GM21717 (cell line): ENCODE measurements around the gene ANKRD24.
"Not testable (repeated sequence)": the region's sequence is repeated elsewhere in the genome, so short reads cannot be mapped to it uniquely, and the experiment has no call there.

Experiments
- ATAC-seq: cut with Tn5 transposase; IDR thresholded peaks from one replicate; pipeline ENCODE4 v1.9.1; 2021; ENCODE audit warnings: mild to moderate bottlenecking, moderate library complexity; ENCODE audit not compliant: unreplicated experiment

ANKRD24 gene

DNA sequence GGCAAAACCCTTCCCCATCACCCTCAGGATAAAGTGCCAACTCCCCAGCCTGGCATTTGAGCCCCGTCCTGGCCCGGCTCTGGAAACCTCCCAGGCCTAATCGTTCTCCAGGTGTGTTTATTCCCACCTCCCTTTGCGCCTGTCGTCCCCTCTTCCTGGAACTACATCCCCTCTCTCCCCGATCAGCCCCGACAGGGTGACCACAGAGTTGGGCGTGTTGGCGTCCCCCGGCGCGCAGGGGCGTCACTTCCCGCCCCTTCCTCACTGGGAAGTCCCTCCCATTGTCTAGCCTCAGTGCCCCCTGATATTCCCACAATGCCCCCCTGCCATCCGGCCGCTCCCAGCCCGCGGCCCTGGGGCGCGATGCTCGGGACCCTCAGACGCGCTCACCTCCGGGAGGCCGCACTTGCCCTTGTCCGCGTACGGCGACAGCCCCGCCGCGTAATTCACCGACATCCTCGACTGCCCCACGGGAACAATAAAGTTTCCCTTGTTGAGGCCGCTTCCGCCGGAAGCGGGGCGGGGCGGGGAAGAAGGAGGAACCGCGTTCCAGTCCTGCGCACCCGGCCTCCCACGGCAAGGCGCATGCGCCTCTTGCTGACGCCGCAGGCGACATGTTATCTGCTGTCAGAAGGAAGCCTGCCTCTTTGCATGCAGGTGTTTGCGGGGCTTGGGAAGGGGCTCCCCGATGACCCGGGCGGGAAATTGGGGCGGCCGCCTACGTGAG, at the start of gene ANKRD24, which contains the start of gene SIRT6:
ANKRD24 (plus strand) TSS at position 606 of the 727 bp plus-strand sequence. CDS start 3,737 bp downstream, outside the sequence.
SIRT6 (minus strand) TSS at position 480 of the 727 bp plus-strand sequence; CDS start at position 456, 24 bp downstream.
- ATAC-seq = no peak

DNA sequence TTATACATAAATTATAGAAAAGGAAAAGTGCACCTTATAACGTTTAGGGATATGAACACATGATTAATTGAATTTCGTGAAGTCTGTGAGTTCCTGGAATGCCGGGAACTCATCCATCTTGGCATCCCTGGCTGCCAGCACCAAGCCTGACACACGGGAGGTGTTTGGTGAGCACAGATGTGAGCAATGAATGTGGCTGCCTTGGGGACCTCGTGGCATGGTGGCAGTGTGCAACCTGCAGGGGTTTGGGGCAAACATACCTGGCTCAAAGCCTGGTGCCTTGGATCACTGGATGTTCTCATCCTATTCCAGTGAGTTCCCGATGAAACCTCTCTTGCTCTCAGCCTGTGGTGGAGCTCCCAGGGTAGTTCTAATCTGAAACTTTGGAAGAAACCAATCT, 48.1 kb upstream of the ANKRD24 start:
- ATAC-seq = no peak

DNA sequence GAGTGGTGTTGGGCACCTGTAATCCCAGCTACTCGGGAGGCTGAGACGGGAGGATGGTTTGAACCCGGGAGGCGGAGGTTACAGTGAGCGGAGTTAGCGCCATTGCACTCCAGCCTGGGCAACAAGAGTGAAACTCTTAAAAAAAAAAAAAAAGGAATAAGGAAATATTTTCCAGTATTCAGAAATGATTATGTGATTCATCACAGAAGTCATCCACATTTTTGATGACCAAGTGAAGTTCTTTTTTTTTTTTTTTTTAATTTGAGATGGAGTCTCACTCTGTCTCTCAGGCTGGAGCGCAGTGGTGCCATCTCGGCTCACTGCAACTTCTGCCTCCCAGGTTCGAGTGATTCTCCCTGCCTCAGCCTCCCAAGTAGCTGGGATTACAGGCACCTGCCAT, 47.1 kb upstream of the ANKRD24 start:
- ATAC-seq = not testable (repeated sequence)

DNA sequence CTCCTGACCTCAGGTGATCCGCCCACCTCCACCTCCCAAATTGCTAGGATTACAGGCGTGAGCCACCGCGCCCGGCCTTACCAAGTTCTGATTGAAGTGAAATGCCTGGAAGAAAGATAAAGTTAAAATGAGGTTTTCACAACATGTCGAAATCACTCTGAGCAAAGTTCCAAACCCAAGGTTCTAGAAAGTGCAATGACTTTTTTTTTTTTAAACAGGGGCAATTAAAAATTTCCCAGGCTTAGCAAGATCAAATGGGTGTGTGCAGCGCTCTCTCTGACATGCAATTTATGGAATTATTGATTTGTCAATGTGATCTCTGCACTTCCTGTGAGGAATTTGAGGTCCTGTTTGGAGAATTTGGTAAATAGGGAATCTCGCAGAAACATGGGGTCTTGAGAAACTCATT, 45.8 kb upstream of the ANKRD24 start:
- no peak for ATAC-seq

DNA sequence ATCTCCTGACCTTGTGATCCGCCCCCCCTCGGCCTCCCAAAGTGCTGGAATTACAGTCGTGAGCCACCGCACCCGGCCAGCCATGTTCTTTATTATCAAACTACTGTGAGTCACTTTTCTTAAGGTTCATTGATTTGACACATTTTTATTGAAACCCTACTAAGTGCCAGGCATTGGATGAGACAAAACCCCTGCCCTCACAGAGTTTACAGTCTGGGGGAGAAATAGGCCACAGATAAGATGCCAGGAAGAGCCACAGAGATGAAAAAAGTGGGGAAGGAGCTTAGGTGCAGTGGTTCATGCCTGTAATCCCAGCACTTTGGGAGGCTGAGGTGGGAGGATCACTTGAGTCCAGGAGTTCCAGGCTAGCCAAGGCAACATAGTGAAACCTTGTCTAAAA, 44.0 kb upstream of the ANKRD24 start:
- ATAC-seq = no peak

DNA sequence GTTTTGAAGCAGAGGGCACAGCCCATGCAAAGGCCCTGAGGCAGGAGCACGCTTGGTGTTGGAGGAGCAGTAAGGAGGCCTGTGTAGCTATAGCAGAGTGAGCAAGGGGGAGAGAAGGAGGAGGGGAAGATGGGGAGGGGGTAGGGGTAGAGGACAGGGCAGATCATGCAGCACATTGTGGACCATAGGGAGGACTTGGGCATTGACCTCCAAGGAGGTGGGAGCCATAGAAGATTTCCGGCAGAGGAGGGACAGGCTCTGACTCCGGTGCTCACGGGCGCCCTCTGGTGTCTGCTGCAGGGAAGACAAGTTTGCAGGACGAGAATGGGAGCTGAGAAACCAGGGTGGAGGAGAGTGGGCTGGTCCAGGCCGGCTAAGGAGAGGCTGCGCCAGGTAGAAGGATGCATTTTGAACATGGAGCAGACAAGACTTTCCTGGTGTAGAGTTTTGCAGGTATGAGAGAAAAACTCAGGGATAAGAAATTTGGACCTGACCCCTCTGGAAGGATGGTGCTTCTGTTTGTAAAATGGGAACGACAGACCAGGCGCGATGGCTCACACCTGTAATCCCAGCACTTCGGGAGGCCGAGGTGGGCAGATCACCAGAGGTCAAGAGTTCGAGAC, 42.8 kb upstream of the ANKRD24 start:
- ATAC-seq = no peak

DNA sequence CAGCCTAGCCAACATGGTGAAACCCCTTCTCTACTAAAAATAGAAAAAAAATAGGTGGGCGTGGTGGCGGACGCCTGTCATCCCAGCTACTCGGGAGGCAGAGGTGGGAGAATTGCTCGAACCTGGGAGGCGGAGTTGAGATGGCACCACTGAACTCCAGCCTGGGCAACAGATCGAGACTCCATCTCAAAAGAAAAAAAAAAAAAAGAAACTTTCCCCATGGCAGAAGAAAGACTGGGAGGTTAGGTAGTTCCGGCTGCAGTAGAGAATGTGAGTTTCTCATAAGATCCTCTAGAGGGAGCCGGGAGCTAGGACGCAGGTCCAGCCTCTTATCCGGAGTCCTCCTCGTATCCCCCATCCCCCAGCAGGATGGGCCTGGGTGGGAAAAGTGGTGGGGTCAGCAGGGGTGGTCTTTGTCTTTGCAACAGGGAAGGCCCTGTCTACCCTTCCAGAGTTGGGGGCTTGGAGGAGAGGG, 42.2 kb upstream of the ANKRD24 start:
- no peak for ATAC-seq

DNA sequence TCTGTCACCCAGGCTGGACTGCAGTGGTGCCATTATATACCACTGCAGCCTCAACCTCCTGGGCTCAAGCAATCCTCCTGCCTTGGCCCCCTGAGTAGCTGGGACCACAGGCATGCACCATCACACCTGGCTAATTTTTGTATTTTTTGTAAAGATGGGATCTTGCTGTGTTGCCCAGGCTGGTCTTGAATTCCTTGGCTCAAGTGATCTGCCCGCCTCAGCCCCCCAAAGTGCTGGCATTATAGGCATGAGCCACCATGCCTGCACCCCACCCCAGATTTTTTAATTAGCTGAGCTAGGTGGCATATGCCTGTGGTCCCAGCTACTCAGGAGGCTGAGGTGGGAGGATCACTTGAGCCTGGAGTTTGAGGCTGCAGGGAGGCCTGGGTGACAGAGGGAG, 39.6 kb upstream of the ANKRD24 start:
- not testable (repeated sequence) for ATAC-seq

DNA sequence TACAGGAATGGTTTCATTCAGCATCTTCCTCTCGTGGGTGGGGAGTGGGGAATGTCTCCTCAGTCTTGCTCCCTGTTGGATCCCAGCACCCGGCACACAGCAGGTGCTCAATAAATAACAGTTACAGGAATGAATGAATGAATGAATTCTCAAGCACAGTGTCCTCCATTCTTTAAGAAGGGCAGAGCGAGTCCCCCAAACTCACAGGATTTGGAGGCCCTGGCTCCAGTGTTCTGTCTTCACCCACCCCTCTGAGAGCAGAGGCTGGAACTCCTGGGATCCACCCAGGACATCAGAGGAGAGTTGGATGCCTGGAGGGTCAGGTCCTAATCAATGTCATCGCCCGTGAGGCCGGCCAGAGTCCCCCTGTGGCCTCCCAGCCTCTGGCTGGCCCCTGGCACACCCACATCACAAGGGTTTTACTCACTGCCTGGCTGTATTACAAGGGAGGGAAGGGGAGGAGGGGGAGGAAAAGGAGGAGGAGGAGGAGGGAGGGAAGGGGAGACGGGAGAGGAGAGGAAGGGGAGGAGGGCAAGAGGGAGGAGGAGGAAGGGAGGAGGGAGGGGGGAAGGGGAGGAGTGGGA, 37.7 kb upstream of the ANKRD24 start:
- ATAC-seq = no peak

DNA sequence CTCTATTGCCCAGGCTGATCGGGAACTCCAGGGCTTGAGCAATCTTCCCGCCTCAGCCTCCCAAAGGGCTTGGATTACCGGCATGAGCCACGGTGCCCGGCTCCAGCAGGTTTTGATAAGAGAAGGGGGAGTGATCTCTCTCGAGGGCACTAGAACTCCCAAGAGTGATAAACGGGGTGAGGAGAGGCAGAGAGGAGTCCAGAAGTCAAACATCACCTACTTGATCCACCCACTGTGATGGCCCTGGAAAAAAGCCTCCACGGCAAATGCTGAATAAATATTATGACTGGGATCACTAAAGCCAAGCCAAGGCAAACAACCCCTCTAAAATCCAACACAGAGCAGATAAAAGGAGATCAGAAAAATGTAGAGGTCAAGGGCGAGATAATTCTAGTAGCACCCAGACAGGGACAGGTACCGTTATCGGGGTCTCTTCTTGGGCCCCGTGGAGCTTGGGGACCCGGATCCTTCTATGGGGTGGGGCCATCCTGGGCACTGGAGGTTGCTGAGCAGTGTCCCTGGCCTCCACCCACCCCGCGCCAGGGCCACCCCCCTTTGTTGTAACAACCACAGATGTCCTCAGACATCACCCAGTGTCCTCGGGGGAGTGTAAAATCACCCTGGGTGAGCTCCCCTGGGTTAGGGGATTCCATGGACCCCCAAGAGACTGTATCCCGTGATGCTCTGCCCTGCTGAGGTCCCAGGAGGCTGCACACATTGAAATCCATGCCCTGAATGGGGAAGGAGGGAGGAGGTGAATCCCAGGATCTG, 32.8 kb upstream of the ANKRD24 start:
- ATAC-seq = no peak

DNA sequence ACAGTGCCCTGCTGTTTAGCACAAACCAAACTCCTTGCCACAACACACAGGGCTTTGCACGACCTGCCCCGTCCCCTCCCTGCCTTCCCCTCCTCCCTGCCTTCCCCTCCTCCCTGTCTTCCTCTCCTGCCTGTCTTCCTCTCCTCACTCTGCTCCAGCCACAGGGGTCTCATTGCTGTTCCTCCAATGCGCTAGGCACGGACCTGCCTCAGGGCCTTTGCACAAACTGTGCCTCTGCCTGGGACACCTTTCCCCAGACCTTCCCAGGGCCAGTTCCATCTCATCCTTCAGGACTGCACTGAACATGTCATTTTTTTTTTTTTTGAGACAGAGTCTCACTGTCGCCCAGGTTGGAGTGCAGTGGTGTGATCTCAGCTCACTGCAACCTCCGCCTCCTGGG, 30.9 kb upstream of the ANKRD24 start:
- ATAC-seq = no peak

DNA sequence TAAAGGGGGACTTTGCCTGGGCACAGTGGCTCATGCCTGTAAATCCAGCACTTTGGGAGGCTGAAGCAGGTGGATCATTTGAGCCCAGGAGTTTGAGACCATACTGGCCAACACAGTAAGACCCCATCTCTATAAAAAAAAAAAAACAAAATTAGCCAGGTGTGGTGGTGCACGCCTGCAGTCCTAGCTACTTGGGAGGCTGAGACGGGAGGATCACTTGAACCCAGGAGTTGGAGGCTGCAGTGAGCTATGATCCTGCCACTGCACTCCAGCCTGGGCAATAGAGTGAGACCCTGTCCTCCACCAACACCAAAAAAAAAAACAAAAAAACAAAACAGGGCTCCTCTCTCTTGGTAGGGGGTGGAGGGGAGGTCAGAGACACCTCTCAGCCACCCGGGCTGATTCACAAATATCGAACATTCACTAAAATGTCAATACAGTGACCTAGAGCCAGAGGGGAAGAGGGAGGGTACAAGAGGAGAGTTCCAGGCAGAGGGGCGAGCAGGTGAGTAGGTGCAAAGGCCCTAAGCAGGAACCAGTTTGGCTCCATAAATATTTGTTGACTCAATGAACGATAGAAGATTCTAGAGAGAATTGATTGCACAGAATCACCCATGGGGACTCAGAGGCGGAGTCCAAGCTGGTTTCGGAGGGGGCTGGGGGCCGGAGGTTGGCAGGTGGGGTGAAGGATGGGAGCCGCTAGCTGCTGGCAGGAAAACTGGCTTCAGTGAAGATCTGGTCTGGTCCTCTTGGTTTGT, 30.1 kb upstream of the ANKRD24 start:
- ATAC-seq = no peak

DNA sequence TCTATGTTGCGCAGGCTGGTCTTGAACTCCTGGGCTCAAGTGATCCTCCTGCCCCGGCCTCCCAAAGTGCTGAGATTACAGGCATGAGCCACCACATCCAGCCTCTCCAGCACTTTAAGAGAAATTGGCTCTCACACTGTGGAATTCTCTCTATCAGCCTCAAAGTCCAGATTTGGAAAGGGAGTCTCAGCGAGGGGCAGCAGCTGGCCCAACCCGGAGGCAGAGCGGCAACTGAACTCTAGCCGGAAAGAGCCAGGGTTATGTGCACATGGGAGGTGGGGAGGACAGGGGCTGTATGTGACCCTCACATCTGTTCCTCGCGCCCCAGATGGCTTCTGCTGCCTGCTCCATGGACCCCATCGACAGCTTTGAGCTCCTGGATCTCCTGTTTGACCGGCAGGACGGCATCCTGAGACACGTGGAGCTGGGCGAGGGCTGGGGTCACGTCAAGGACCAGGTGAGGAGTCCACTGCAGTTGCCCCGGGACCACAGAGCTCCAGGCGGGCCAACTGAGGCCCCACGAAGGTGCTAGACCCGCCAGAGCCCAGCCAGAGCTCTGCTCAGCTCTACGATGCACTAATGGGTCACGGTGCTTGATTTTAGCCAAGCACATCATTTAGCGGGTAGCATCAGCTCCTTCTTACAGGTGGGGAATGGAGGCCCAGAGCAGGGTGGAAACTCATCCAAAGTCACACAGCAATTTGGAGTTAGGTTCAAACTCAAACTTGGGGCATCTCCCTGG, 27.7 kb upstream of the ANKRD24 start:
- no peak for ATAC-seq

DNA sequence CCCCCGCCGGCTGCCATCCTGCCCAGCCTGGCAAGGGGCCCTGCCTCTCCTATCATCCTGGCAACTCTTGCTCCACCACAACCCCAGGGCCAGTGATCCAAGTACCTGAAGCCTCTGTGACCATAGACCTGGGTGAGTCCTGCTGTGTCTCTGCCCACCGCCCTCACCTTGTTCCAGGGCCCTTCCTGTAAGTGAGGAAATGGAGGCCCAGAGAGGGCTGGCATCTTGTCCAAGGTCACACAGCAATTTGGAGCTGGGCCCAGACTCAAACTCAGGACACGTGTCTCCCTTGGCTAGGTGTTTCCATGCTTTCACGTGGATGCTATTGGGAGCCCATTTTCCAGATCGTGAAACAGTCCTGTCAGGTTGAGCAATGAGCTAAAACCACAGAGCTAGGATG, 25.3 kb upstream of the ANKRD24 start:
- no peak for ATAC-seq

DNA sequence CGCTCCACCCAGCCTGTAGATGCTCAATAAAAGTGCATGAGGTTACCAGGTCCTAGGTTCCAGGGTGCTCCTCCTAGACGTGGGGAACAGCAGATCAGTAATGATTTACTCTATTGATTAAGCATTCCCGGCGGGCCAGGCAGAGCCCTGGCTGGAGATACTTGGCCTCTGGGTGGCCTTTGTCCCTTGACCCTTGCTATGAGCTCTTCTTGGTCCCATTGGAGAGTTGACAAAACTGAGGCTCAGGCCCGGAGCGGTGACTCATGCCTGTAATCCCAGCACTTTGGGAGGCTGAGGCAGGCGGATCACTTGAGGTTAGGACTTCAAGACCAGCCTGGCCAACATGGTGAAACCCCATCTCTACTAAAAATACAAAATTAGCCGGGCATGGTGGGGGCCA, 24.5 kb upstream of the ANKRD24 start:
- ATAC-seq = not testable (repeated sequence)

DNA sequence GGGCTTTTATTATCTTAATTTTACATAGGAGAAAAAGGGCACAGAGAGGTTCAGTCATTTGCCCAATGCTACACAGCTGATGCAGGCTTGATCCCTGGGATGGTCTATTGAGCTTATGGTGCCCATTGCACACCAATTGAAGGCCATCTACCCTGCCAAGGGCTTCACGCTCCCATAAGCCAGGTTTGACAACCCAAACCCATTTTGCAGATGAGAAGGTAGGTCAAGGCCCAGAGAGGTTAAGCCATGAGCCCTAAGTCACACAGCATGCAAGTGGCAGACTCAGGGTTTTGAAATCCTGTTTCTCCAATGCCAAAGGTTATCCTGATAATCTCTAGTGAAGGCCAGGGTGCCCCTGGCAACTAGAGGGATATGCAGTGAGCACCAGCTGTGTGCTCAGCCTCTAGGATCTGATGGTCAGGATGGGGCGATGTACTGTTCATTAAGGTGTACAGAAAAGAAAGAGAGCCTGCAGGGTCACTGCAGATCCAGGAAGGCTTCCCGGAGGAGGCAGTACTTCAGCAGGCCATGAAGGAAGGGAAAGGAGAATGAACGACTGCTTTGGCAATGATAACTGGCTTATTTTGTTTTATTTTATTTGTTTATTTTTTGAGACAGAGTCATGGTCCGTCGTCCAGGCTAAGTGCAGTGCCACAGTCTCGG, 20.9 kb upstream of the ANKRD24 start:
- no peak for ATAC-seq

DNA sequence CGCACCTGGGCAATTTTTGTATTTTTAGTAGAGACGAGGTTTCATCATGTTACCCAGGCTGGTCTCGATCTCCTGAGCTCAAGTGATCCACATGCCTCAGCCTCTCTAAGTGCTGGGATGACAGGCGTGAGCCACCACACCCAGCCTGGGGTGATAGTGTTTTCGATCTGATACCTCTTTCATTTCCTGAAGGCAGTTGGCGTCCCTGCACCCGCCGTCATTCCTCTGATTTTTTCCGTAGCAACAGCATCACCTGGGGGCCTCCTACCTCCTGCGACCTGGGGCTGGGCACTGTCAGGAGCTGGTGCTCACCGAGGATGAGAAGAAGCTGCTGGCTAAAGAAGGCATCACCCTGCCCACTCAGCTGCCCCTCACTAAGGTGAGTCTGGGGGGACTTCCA, 18.2 kb upstream of the ANKRD24 start:
- ATAC-seq = no peak

DNA sequence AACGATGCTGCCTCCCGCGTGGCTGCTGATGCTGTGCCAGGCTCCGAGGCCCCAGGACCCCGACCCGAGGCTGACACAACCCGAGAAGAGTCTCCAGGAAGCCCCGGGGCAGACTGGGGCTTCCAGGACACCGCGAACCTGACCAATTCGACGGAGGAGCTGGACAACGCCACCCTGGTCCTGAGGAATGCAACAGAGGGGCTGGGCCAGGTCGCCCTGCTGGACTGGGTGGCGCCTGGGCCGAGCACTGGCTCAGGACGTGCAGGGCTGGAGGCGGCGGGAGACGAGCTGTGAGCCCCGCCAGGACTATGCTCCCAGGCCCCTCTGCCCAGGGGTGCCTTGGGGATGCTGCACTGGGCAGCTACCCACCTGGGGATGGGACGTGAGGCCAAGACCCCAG, 10.8 kb upstream of the ANKRD24 start:
- ATAC-seq = no peak

DNA sequence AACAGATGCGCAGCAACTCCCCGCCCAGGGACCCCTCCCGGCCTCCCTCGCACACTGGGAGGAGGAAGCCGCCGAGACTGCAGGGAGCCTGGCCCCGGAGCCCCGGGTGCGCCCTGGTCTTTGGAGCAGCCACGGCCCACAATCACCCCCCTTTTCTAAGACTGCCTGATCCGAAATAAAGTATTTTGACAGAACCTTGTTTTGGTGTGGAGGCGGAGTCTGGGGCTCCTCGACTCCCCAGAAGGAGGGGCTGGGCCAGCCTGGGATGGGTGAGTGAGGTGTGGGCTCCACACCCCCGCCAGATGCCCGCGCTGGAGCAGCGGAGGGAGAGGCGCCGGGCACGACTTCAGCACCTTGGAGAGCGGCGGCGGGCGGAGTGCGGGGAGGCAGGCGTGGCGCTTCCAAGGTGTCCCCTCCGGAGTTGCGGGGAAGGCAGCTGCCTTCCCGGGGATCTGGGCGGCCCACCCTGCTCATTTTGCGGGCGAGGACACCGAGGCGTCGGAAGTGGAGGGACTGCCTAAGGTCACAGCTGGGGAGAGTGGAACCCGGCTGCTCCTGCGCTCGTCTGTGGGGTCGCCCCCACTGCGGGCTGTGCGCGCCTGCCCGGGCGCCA, 9.5 kb upstream of the ANKRD24 start:
- no peak for ATAC-seq
